ENCODE measurements around the gene GALC.

GALC gene

GRCh38 chr14:88005978-88006851 is 13.2 kb upstream of the GALC start:
- peak; percentile 61 for DNase-seq

DNA sequence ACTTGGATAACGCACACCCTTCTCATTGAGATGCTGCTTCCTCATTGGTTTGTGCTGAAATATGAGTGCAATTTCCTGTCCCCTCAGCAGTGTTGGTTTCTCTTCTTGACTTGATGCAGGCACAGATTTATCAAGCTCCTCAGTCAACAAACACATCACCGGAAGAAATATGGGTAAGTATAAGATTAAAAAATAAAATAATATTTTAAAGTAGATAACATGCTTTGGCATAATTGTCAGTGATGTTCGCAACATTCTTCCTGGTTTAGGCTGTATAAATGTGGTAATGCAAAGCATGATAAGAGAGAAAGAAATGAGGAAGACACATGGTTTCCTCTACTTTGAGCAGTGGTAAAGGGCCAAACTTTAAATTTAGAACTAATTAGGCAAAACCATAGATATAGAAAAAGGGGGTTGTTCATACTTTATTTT is 12.1 kb upstream of the GALC start, which contains the start of gene GPR65:
GPR65 (plus strand) TSS at position 86 of the 432 bp plus-strand sequence. CDS start 5,713 bp downstream, outside the sequence.
- DNase-seq, result peak; percentile 72

DNA sequence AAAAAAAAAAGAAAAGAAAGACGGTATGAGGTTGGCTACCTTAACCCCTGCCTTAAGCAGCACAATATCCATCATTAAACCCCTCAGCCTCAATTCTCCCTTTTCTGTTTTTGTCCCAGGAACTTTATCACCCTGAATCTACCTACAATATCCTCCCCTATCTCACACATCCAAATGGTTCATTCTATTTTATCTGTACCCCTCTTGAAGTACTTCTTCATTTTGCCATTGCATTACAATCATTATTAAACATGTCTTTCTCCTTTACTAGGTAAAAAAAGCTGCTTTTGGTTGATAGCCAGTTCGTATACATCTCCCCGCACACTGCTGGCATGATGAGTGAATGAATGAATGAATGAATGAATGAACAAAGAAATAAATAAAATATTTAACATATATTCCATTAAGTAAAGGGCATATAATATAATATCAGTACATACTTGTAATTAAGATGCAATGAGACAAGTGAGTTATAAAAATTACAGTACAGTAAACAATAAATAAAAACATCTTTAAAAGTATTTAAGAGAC is 11.6 kb upstream of the GALC start:
- DNase-seq, result no peak

- DNase-seq, result peak; percentile 53
Observed at GRCh38 chr14:88003425-88003824, 10.4 kb upstream of the GALC start.

DNA sequence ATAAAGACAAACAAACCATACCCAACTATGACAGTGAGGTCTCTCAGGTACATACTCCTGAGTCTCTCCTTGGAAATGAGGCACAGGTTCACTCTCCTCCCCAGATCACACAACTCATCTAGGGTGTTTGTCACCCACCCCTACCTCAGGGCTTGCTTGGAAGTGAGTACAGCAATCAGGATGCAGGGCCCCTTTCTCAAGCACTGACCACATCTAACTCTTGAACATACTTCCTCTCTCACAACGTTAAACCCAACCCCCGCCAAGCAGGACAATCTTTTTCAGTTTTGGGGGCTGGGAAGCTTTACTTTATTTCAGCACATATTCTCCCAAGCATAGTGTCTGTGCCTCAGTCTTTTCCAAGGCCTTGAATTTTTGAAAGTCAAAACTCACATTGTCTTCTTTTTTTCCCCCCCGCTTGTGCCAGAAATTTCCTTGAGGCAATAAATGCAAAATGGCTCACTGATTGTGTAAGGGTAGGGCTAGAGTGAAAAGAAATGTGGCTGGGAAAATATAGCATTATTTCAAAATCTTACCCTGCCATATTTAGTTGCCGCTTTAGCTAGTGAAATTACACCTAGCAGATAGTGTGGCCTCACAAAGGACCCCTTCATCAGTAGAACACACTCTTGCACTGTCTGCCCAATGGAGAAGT is 9.6 kb upstream of the GALC start:
- DNase-seq, result peak; percentile 28

DNA sequence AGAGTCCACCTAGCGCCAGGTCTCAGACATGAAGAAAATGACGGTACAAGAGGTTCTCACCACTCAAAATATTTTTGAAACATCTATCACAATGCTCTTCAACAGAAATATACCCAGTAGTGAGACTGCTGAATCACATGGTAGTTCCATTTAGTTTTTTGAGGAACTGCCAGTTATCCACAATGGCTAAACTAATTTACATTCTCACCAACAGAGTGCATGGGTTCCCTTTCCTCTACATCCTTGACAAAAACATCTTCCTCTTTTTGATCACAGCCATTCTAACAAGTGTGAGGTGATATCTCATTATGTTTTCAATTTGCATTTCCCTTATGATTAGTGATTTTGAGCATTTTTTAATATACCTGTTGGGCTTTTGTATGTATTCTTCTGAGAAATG is 6.3 kb upstream of the GALC start:
- DNase-seq, result no peak

- peak; percentile 27 for DNase-seq
Observed at GRCh38 chr14:87998482-87998881, 5.5 kb upstream of the GALC start.

DNA sequence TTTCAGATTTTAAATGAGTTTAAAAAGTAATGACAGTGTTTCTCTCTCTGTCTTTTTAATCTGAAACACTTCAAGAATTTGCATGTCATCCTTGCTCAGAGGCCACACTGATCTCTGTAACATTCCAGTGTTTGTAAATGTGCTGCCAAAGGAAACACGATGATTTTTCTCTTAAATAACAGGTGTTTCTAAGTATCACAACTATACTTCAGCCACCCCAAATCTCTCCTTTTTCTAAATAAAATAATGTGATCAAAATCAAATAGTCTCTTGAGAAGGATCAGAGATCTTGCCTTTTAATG is 3.3 kb upstream of the GALC start:
- no peak for DNase-seq

DNA sequence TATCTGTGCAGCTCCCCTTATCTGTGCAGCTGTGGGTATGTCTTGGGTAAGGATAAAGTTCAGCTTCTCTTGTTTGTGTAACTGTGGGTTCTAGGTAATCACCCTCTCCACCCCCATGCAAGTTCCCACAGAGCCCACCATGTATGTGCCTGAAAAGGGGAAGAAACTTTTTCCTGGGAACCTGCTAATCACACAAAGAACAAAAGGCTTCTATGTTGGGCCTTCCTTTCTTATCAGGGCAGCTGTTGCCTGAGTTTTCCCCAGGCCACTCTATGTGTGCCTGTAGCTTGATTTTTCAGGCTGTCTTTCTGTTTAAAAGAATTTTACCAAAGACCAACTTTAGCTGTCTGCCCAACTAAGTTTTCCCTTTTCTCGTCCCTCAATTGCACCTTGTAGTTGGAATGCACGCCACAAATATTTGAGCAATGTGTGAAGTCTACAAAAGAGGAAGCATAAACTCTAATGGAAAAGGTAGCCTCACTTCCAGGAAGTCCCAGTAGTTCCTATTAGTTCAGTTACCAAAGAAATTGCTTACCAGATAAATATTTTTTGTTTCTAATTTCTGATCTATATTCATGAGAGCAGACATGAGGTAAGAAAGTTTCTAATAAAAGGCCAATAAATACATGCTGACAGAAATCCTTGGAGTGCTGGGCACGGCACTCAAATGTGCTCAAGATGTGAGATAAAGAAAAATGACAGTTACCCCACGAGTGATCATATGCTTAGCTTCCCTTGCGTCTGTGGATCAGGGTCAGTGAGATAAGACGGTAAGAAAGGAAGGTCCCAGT is 2.7 kb upstream of the GALC start:
- peak; percentile 93 for DNase-seq

GRCh38 chr14:87994974-87995373 is 2.0 kb upstream of the GALC start:
- DNase-seq, result no peak

GRCh38 chr14:87992346-87992717 is 650 bp downstream of the GALC start:
- peak; percentile 67 for DNase-seq

GRCh38 chr14:87990682-87991081 is 2.3 kb downstream of the GALC start:
- no peak for DNase-seq

DNA sequence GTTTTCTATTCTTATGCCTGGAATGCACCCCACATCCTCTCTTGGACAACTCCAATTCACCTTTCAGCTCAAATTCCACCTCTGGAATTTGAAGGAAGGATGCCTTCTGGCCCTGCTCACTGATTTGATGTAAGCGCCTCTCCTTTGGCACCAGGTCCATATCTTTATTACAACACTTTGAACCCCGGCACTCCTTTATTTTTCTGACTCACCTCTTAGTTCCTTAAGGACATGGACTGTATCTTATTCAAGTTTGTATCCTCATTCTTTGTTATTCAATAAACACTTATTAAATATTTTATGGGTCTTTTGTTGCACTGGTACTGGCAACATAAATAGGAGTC is 3.1 kb downstream of the GALC start:
- no peak for DNase-seq

- peak; percentile 66 for DNase-seq
Observed at GRCh38 chr14:87989221-87989955, 3.6 kb downstream of the GALC start.

DNA sequence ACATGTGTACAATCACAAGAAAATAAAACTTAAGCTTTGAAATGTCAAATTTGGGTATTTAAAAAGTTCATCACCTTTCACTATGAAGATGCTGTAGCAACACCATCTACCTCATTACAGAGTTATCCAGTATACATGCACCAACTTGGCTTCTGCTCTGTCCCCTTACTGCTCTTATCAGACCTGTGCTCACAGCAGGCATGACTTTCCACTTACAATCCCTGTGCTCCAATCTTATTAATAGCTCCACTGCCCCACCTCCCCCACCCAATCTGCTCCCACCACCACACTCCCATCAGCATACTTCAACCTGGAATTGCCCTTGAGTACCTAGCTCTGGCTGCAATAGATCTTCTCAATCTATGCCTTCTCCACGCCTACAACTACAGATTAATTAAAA is 13.3 kb downstream of the GALC start:
- no peak for DNase-seq

DNA sequence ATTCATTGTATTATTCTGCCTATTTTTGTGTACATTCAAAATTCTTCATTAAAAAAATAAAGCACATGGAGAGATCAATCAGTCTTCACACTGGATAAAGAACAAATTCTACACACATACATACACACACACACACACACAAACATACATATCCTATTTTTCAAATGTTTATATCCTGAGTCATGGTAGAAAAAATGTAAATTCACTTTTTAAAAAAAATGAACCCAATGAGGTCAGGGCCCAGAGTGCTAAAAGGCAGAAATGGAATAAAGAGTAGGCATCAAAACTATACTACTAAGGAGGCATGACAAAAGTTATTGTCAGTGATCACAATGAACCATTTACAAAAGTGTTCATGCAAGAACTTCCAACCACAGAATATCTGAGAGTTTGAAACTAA is 17.3 kb downstream of the GALC start:
- DNase-seq, result no peak

DNA sequence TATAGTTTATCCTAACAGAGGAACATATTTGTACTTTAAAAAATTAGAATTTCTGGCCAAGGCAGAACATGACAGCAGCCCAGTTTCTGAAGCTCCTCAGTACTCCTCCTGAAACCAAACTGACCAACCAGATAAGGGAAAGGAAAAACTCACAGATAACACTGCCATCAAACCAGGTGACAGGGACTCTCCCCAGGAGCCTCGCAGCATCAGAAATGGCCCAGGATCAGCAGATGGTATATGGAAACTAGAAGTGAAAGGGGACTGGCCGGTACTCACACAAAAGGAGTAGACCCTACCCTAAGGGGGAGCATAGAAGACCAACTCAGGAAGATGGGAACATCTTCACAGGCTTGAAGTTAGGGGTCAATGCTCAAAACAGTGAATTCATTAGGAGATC is 22.0 kb downstream of the GALC start:
- DNase-seq, result no peak

DNA sequence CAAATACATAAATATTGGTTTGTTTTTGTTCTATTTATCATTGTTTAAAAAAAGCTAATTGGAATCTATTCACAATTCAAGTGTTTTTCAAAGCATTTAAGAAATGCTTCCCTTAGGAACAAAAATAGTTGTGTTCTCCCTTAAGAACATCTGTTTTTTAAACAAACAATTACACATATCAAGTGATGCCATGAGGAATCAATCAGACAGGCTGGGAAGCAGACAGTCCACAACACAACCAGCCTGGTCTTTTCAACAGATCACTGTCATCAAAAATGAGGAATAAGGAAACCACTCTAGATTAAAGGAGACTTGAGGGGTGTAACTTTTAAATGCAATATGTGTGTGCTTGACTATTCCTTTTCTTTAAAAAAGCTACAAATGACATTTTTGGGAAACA is 25.5 kb downstream of the GALC start:
- DNase-seq, result no peak

DNA sequence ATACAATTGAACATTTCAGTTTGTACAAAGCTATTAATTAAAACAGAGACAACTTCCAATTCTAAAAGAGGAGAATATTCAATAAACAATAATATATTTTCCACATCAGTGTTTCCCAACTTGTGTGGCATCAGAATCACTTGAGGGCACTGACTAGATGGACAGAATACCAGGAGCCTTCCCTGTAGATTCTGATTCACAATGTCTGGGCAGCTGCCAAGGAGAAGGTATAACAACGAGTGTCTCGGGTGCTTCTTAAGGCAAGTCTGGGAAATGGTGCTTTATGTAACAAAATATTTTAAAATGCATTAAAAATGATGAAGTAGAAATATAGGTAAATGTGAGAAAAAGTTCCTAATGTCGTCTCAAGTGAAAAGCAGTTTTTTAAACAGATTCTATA is 26.2 kb downstream of the GALC start:
- no peak for DNase-seq

DNA sequence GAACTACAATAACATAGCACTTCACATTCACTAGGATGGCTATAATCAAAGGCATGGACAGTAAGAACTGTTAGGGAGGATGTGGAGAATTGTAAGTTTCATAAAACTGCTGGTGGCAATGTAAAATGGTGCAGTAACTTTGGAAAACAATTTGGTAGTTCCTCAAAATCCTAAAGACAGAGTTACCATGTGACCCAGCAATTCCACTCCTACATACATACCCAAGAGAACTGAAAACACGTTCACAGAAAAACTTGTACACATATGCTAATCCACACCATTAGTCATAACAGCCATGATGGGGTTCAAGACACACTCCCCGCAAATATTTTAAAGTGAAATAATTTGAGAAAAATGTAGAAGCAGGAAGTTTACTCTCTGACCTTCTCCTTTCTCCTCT is 31.7 kb downstream of the GALC start:
- DNase-seq, result no peak

DNA sequence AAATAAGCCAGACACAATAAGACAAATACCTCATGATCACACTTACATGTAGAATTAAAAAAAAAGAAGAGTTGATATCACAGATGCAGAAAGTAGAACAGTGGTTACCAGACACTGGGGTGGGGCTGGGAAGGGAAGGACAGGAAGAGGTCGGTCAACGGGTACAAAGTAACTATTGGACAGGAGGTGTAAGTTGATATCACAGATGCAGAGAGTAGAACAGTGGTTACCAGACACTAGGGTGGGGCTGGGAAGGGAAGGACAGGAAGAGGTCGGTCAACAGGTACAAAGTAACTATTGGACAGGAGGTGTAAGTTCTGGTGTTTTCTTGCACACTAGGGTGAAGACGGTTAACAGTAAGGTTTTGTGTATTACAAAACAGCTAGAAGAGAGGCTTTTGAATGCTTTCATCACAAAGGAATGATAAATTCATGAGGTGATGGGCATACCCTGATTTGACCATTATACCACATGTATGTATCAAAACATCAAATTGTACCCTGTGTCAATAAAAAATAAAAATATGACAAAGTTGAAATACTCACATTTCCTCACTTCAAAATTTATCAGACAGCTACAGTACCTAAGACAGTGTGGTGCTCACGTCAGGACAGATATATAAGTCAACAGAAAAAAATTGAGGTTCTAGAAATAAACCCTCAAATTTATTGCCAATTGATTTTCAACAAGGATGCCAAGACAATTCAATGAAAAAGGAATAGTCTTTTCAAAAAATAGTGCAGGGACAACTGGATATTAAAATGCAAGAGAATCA is 32.8 kb downstream of the GALC start:
- DNase-seq, result no peak

GRCh38 chr14:87955501-87955900 is 37.5 kb downstream of the GALC start:
- DNase-seq, result no peak

Data from hematopoietic multipotent progenitor cell treated with erythropoietin and hydrocortisone succinate and interleukin-3 and kit ligand, for 8 days (in vitro differentiated cells).